ENCODE data around the gene ACSF3.

The ACSF3 gene

GRCh38 chr16:89106533-89107202 lies 13.0 kb downstream of the ACSF3 start:
- TF ChIP-seq, protein P1, sequence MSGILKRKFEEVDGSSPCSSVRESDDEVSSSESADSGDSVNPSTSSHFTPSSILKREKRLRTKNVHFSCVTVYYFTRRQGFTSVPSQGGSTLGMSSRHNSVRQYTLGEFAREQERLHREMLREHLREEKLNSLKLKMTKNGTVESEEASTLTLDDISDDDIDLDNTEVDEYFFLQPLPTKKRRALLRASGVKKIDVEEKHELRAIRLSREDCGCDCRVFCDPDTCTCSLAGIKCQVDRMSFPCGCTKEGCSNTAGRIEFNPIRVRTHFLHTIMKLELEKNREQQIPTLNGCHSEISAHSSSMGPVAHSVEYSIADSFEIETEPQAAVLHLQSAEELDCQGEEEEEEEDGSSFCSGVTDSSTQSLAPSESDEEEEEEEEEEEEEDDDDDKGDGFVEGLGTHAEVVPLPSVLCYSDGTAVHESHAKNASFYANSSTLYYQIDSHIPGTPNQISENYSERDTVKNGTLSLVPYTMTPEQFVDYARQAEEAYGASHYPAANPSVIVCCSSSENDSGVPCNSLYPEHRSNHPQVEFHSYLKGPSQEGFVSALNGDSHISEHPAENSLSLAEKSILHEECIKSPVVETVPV (CRISPR knock-in tag; IDR thresholded peaks at IDR 0.05), result no peak
- no peak for TF ChIP-seq RARB (CRISPR knock-in tag; IDR thresholded peaks at IDR 0.05)

GRCh38 chr16:89107203-89107582 lies 13.5 kb downstream of the ACSF3 start:
- ATAC-seq, result no peak
- TF ChIP-seq ZFP3 (CRISPR knock-in tag; IDR thresholded peaks at IDR 0.05), result no peak
- TF ChIP-seq ZFP30 (CRISPR knock-in tag; IDR thresholded peaks at IDR 0.05), result no peak
- TF ChIP-seq, protein P1 (CRISPR knock-in tag; IDR thresholded peaks at IDR 0.05), result no peak
- no peak for TF ChIP-seq ISL1 (CRISPR knock-in tag; IDR thresholded peaks at IDR 0.05)
- TF ChIP-seq GLIS3 (CRISPR knock-in tag; IDR thresholded peaks at IDR 0.05), result no peak
- no peak for TF ChIP-seq TOX (CRISPR knock-in tag; IDR thresholded peaks at IDR 0.05; ENCODE audit: borderline replicate concordance)
- TF ChIP-seq, protein P2, sequence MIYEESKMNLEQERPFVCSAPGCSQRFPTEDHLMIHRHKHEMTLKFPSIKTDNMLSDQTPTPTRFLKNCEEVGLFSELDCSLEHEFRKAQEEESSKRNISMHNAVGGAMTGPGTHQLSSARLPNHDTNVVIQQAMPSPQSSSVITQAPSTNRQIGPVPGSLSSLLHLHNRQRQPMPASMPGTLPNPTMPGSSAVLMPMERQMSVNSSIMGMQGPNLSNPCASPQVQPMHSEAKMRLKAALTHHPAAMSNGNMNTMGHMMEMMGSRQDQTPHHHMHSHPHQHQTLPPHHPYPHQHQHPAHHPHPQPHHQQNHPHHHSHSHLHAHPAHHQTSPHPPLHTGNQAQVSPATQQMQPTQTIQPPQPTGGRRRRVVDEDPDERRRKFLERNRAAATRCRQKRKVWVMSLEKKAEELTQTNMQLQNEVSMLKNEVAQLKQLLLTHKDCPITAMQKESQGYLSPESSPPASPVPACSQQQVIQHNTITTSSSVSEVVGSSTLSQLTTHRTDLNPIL (CRISPR knock-in tag; IDR thresholded peaks at IDR 0.05; ENCODE audit: low read depth), result no peak
- TF ChIP-seq PATZ1 (CRISPR knock-in tag; IDR thresholded peaks at IDR 0.05; ENCODE audit: borderline replicate concordance), result no peak
- TF ChIP-seq ZNF565 (CRISPR knock-in tag; conservative IDR thresholded peaks at IDR 0.05; ENCODE audit: low read depth), result no peak
- TF ChIP-seq TCF4 (CRISPR knock-in tag; IDR thresholded peaks at IDR 0.05; ENCODE audit: borderline replicate concordance), result no peak
- TF ChIP-seq ZNF8 (CRISPR knock-in tag; IDR thresholded peaks at IDR 0.05), result no peak
- TF ChIP-seq, protein P3, sequence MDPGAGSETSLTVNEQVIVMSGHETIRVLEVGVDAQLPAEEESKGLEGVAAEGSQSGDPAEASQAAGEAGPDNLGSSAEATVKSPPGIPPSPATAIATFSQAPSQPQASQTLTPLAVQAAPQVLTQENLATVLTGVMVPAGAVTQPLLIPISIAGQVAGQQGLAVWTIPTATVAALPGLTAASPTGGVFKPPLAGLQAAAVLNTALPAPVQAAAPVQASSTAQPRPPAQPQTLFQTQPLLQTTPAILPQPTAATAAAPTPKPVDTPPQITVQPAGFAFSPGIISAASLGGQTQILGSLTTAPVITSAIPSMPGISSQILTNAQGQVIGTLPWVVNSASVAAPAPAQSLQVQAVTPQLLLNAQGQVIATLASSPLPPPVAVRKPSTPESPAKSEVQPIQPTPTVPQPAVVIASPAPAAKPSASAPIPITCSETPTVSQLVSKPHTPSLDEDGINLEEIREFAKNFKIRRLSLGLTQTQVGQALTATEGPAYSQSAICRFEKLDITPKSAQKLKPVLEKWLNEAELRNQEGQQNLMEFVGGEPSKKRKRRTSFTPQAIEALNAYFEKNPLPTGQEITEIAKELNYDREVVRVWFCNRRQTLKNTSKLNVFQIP (CRISPR knock-in tag; IDR thresholded peaks at IDR 0.05; ENCODE audit: borderline replicate concordance, low read depth), result no peak
- TF ChIP-seq, protein P4, sequence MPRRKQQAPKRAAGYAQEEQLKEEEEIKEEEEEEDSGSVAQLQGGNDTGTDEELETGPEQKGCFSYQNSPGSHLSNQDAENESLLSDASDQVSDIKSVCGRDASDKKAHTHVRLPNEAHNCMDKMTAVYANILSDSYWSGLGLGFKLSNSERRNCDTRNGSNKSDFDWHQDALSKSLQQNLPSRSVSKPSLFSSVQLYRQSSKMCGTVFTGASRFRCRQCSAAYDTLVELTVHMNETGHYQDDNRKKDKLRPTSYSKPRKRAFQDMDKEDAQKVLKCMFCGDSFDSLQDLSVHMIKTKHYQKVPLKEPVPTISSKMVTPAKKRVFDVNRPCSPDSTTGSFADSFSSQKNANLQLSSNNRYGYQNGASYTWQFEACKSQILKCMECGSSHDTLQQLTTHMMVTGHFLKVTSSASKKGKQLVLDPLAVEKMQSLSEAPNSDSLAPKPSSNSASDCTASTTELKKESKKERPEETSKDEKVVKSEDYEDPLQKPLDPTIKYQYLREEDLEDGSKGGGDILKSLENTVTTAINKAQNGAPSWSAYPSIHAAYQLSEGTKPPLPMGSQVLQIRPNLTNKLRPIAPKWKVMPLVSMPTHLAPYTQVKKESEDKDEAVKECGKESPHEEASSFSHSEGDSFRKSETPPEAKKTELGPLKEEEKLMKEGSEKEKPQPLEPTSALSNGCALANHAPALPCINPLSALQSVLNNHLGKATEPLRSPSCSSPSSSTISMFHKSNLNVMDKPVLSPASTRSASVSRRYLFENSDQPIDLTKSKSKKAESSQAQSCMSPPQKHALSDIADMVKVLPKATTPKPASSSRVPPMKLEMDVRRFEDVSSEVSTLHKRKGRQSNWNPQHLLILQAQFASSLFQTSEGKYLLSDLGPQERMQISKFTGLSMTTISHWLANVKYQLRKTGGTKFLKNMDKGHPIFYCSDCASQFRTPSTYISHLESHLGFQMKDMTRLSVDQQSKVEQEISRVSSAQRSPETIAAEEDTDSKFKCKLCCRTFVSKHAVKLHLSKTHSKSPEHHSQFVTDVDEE (CRISPR knock-in tag; IDR thresholded peaks at IDR 0.05), result no peak
- no peak for TF ChIP-seq ZNF70 (CRISPR knock-in tag; IDR thresholded peaks at IDR 0.05)
- TF ChIP-seq SNAI2 (CRISPR knock-in tag; IDR thresholded peaks at IDR 0.05), result no peak
- no peak for TF ChIP-seq CSDC2 (CRISPR knock-in tag; IDR thresholded peaks at IDR 0.05)
- TF ChIP-seq PPARA (CRISPR knock-in tag; IDR thresholded peaks at IDR 0.05; ENCODE audit: borderline replicate concordance), result no peak
- no peak for TF ChIP-seq ESRRG (CRISPR knock-in tag; IDR thresholded peaks at IDR 0.05)
- TF ChIP-seq BACH2 (CRISPR knock-in tag; IDR thresholded peaks at IDR 0.05; ENCODE audit: borderline replicate concordance), result no peak

More at GRCh38 chr16:89106533-89107202, 13.0 kb downstream of the ACSF3 start:
- no peak for ATAC-seq

Data from SK-N-SH treated with all-trans-retinoic acid at 6 μM for 48 hours (cell line).